Measurements from ENCODE around the gene DOK4.

DNA sequence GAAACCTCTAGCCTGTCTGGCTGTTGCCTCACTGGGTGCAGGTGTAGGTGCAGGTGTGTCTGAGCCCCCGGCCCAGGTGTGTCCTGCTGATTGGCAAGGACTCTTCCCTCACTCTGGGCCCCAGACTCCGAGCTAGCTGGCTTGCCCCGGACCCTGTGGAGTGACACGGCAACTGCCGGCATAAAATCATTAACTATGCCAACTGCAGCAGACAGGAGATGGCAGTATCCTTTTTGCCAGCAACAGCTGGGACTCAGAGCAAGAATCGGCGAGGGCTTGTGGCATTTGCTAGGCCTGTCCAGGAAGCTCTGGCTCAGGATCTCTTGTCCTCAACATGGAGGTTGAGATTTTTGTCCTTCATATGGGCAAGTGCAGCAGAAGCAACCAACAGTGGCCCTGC, 59.9 kb downstream of the DOK4 start:
- TF ChIP-seq YY1 (IDR thresholded peaks at IDR 0.05; ENCODE audit: insufficient read depth, insufficient read length) (no peak), ZNF274 (IDR thresholded peaks at IDR 0.05; ENCODE audit: low read depth, low read length) (no peak), SUZ12 (IDR thresholded peaks at IDR 0.05; ENCODE audit: extremely low read depth, insufficient read depth, insufficient read length) (no peak)

Data from NT2/D1 (cell line).